Stimulated activated CD8-positive, alpha-beta memory T cell treated with anti-CD3 and anti-CD28 coated beads, Interleukin-15, amount 100 ng/mL, for 4 hours (primary cell): Measurements from ENCODE around the gene SPAG16.
"Not testable (repeated sequence)": the region's sequence is repeated elsewhere in the genome, so short reads cannot be mapped to it uniquely, and the experiment has no call there.

ENCODE experiments used
- DNase-seq, 2 donors: peaks; one replicate each; pipeline ENCODE4 v3.0.0-alpha.2; 2020; ENCODE audit warnings: low read depth in 2 of 2

SPAG16 gene

GRCh38 chr2:214004463-214004862, 720.2 kb downstream of the SPAG16 start:
- no peak for DNase-seq

- DNase-seq = no peak
These were observed 721.1 kb downstream of the SPAG16 start for GRCh38 chr2:214005337-214005736.

- no peak for DNase-seq
These were observed 722.3 kb downstream of the SPAG16 start for GRCh38 chr2:214006601-214007000.

GRCh38 chr2:214011676-214012075, 727.4 kb downstream of the SPAG16 start:
- no peak for DNase-seq

GRCh38 chr2:214014551-214015220, 730.4 kb downstream of the SPAG16 start:
- no peak for DNase-seq

GRCh38 chr2:214019229-214019972, 735.1 kb downstream of the SPAG16 start:
- DNase-seq = no peak

GRCh38 chr2:214019973-214020345, 735.7 kb downstream of the SPAG16 start:
- DNase-seq = no peak

GRCh38 chr2:214029190-214029589, 744.9 kb downstream of the SPAG16 start:
- DNase-seq = no peak

- no peak for DNase-seq
These were observed 747.3 kb downstream of the SPAG16 start for GRCh38 chr2:214031566-214031965.

- DNase-seq = no peak
These were observed 750.2 kb downstream of the SPAG16 start for GRCh38 chr2:214034417-214034816.

GRCh38 chr2:214035091-214035852, 751.0 kb downstream of the SPAG16 start:
- DNase-seq = no peak

- no peak for DNase-seq
These were observed 751.7 kb downstream of the SPAG16 start for GRCh38 chr2:214035921-214036320.

GRCh38 chr2:214038186-214038585, 753.9 kb downstream of the SPAG16 start:
- no peak for DNase-seq

GRCh38 chr2:214050731-214051130, 766.5 kb downstream of the SPAG16 start:
- DNase-seq = no peak

- no peak for DNase-seq
These were observed 767.3 kb downstream of the SPAG16 start for GRCh38 chr2:214051585-214051984.

- DNase-seq = no peak
These were observed 768.0 kb downstream of the SPAG16 start for GRCh38 chr2:214052235-214052634.

GRCh38 chr2:214057986-214058385, 773.7 kb downstream of the SPAG16 start:
- DNase-seq = no peak

GRCh38 chr2:214062279-214062678, 778.0 kb downstream of the SPAG16 start:
- DNase-seq = not testable (repeated sequence)

- no peak for DNase-seq
These were observed 780.2 kb downstream of the SPAG16 start for GRCh38 chr2:214064471-214064870.

- DNase-seq = no peak
These were observed 782.6 kb downstream of the SPAG16 start for GRCh38 chr2:214066862-214067261.

GRCh38 chr2:214069254-214069653, 785.0 kb downstream of the SPAG16 start:
- DNase-seq = no peak

GRCh38 chr2:214075456-214075855, 791.2 kb downstream of the SPAG16 start:
- no peak for DNase-seq

GRCh38 chr2:214076527-214076926, 792.3 kb downstream of the SPAG16 start:
- DNase-seq = no peak
